ENCODE measurements around the gene RSPH1.

RSPH1 gene

DNA sequence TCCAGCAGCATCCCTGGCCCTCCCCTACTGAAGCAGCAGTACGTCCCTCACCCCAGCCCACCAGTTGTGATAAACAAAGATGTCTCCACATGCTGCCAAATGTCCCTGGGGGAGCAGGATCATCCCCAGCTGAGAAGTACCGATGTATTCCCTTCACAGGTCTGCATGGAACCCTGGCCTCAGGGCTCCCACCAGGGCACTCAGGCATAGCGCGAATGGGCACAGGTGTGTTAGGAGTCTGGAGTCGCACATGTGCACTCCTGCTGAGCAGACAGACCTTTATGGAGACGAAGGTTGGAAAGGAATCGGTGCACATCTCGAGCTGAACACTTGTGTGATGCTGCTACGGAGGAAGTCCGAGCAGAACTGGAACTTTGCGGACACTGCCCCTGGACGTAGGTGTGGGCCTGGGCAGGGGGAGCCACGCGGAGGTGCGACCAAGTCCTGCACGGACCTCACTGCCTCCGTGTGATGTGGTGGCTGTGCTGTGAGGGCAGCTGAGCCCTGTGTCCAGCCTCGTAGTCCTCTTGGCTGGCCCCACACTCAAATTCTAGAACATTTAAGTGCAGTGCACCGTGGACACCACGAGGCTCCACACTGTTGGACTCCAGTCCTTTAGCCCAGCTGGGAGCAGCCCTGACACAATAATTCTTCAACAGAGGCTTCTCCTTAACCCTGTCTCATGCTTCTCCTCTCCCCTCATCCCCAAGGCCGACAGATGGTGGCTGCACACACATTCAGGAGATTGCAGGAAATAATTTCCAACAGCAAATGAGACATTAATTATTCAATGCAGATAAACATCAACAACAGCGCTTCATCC, 43.4 kb downstream of the RSPH1 start:
- no peak for DNase-seq (ENCODE audit: low spot score)
- in situ Hi-C loops (cut with MboI; ENCODE audit: low sequenced_read_pairs, unreplicated experiment), result no loop called here
- TF ChIP-seq, protein P1, sequence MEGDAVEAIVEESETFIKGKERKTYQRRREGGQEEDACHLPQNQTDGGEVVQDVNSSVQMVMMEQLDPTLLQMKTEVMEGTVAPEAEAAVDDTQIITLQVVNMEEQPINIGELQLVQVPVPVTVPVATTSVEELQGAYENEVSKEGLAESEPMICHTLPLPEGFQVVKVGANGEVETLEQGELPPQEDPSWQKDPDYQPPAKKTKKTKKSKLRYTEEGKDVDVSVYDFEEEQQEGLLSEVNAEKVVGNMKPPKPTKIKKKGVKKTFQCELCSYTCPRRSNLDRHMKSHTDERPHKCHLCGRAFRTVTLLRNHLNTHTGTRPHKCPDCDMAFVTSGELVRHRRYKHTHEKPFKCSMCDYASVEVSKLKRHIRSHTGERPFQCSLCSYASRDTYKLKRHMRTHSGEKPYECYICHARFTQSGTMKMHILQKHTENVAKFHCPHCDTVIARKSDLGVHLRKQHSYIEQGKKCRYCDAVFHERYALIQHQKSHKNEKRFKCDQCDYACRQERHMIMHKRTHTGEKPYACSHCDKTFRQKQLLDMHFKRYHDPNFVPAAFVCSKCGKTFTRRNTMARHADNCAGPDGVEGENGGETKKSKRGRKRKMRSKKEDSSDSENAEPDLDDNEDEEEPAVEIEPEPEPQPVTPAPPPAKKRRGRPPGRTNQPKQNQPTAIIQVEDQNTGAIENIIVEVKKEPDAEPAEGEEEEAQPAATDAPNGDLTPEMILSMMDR (IDR thresholded peaks at IDR 0.05; ENCODE audit: borderline replicate concordance, control extremely low read depth, extremely low read depth, insufficient read depth, missing control alignments), result no peak

DNA sequence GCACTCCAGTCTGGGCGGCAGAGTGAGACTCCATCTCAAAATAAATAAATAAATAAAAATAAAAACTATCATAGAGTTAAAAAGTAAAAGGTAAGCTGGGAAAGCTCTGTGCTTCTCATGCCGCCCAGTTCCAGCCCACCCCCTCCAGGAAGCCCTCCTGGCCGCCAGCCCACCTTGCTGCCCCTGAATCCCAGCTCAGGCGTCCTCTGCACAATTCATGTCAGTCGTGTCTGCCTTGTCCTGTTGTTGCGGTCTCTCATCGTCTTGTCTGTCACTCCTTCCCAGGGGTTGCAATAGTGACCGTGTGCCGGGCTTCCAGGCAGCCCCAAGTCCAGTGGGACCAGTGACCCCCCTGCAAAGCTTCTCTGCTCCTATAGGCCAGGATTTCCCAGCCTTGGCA, 44.1 kb downstream of the RSPH1 start:
- in situ Hi-C loops (cut with MboI; ENCODE audit: low sequenced_read_pairs, unreplicated experiment), result no loop called here
- DNase-seq (ENCODE audit: low spot score), result no peak
- TF ChIP-seq, protein P1 (IDR thresholded peaks at IDR 0.05; ENCODE audit: borderline replicate concordance, control extremely low read depth, extremely low read depth, insufficient read depth, missing control alignments), result no peak

DNA sequence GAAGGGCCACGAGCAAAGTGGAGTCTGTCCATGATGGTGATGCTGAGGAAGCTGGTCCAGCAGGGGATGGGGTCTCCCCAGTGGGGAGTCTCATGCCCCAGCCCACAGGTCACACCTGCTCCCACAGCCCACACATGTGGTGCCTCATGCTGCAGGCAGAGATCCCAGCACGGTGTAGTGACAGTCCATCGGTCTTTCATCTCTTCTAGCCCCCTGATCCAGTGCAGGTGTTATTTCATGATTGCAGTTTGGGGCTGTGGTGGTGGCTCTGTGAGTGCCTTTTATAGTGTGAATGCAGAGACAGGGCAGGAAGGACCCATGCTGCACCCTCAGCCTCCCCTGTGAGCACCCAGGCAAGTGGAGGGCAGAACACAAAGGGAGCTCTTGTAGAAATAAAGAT, 47.3 kb downstream of the RSPH1 start:
- DNase-seq (ENCODE audit: low spot score), result no peak
- in situ Hi-C loops (cut with MboI; ENCODE audit: low sequenced_read_pairs, unreplicated experiment), result loop anchor here (10.0 kb wide), 1 partner anchor 294 kb away; no protein-coding TSS in a partner anchor
- TF ChIP-seq, protein P1 (IDR thresholded peaks at IDR 0.05; ENCODE audit: borderline replicate concordance, control extremely low read depth, extremely low read depth, insufficient read depth, missing control alignments), result no peak

DNA sequence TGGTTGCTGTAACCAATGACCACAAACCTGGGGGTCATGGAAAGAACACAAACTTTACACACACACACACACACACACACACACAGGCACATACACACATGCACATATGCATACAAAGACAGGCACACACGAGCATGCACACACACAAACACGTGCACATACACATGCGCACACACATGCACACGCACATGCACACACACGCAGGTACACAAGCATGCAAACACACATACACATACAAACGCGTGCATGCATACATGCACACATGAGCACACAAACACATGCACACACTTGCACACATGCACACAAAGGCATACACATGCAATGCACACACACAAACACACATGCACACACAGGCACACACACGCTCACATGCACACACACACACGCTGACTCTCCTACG, 48.3 kb downstream of the RSPH1 start:
- in situ Hi-C loops (cut with MboI; ENCODE audit: low sequenced_read_pairs, unreplicated experiment), result loop anchor here (10.0 kb wide), 1 partner anchor 293 kb away; no protein-coding TSS in a partner anchor
- TF ChIP-seq, protein P1 (IDR thresholded peaks at IDR 0.05; ENCODE audit: borderline replicate concordance, control extremely low read depth, extremely low read depth, insufficient read depth, missing control alignments), result no peak
- no peak for DNase-seq (ENCODE audit: low spot score)

DNA sequence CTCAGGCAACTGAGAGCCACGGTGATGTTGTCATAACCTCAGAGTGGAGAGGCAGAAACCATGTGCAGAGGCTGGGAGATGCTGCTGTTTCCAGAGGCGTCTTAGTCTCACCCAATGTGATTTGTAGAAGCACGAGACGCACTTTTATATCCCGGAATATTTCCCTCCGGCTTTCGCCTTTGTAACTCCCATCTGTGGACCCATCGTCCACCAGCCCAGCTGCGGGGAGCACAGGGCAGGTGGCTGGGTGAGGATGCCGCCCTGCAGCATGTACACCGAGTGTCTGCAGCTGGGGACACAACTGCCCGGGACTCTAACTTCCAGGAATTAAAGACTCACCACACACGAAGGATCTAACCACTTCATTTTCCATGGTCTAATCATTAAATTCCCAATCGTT, 48.8 kb downstream of the RSPH1 start:
- in situ Hi-C loops (cut with MboI; ENCODE audit: low sequenced_read_pairs, unreplicated experiment), result loop anchor here (10.0 kb wide), 1 partner anchor 292 kb away; no protein-coding TSS in a partner anchor
- no peak for DNase-seq (ENCODE audit: low spot score)
- TF ChIP-seq, protein P1 (IDR thresholded peaks at IDR 0.05; ENCODE audit: borderline replicate concordance, control extremely low read depth, extremely low read depth, insufficient read depth, missing control alignments), result no peak

DNA sequence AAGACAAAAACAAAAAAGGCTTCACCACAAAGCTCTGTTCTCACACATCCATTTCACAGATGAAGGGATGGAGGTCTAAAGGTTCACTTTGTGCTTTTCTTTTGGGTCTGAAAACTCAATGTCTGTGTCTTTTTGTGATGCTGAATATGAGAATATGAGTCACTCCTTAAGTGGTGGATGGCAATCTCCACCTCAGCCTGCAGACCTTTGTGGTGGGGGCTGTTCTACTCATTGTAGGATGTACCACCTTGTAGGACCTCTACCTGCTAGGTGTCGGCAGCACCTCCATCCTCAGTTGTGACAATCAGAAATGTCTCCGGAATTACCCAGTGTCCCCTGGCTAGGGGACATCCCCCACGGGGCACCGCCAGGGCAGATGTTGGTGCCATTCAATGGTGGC, 49.5 kb downstream of the RSPH1 start:
- TF ChIP-seq, protein P1 (IDR thresholded peaks at IDR 0.05; ENCODE audit: borderline replicate concordance, control extremely low read depth, extremely low read depth, insufficient read depth, missing control alignments), result no peak
- no peak for DNase-seq (ENCODE audit: low spot score)
- in situ Hi-C loops (cut with MboI; ENCODE audit: low sequenced_read_pairs, unreplicated experiment), result loop anchor here (10.0 kb wide), 1 partner anchor 292 kb away; no protein-coding TSS in a partner anchor

Data from GM13976 (cell line).